Left lung (tissue), 10 donors: ENCODE data around the gene BNC2. TPM values are rescaled to one million over a fixed set of nuclear protein-coding genes. Genes with fewer than 3 reads are reported as not detected.
A peak's percentile ranks its signal among the peaks of the same experiment; 100 is the strongest.

Source experiments
- ATAC-seq: fragments of 200-7000 bp; cut with Tn5 transposase; one replicate; pipeline ENCODE4 v1.9.1; 2020; ENCODE audit warnings: moderate library complexity
- DNase-seq, 4 donors: peaks; one replicate each; pipeline ENCODE4 v3.0.0-alpha.2; 2013 to 2020
- H3K27ac ChIP-seq, 2 donors: fragments of 200-600 bp; sonication (generic) in 1 of 2; one replicate each; pipeline versions ENCODE4 v1.5.0 to v1.8.0; 2020 to 2021
- H3K27me3 ChIP-seq, 2 donors: fragments of 200-600 bp; sonication (generic) in 1 of 2; one replicate each; pipeline versions ENCODE4 v1.5.0 to v1.8.0; 2020 to 2021
- H3K36me3 ChIP-seq, 2 donors: fragments of 200-600 bp; sonication (generic) in 1 of 2; one replicate each; pipeline versions ENCODE4 v1.5.0 to v1.8.0; 2020 to 2021
- H3K4me1 ChIP-seq, 2 donors: fragments of 200-600 bp; one replicate each; pipeline ENCODE4 v1.8.0; 2021
- H3K4me3 ChIP-seq, 2 donors: fragments of 200-600 bp; sonication (generic) in 1 of 2; one replicate each; pipeline versions ENCODE4 v1.5.0 to v1.8.0; 2020 to 2021; ENCODE audit warnings: mild to moderate bottlenecking in 1 of 2
- H3K9me3 ChIP-seq, 2 donors: fragments of 200-600 bp; sonication (generic) in 1 of 2; one replicate each; pipeline versions ENCODE4 v1.5.0 to v1.8.0; 2020 to 2021
- CTCF ChIP-seq, 2 donors: fragments of 200-600 bp; sonication (generic) in 1 of 2; IDR thresholded peaks; one replicate each; pipeline versions ENCODE4 v1.5.0 to v1.8.0; 2021; ENCODE audit warnings: antibody characterized with exemption in 2 of 2
- intact Hi-C, 2 donors: fragments of 100-400 bp; cut with DNase I; formaldehyde crosslinking; loops; one replicate each; pipeline versions ENCODE4 v1.11.2 to v1.14.2; 2022
- polyA plus RNA-seq, 6 donors: library from polyadenylated mRNA; unstranded; fragments of 120-200 nt; gene quantifications; one replicate each; pipeline ENCODE4 v1.2.1, GENCODE V29; 2013; ENCODE audit not compliant: insufficient read length in 6 of 6
- total RNA-seq, 2 donors: library from RNA; stranded (reverse); fragmentation: NEBNext Ultra II Directional; extraction: Animal tissue kit (Norgen Biotek cat#: 25700); gene quantifications; one replicate each; pipeline ENCODE4 v1.2.1, GENCODE V29; 2021
- donor health status: DM: no; HTN: yes; CAD: no.
- donor health status: DM: no; HTN: no; CAD: no.

The BNC2 gene
- total and polyA plus RNA-seq, 8 donors, result 9.6 to 19.3 (median 12.9) TPM

GRCh38 chr9:16718296-16718695, 152.2 kb downstream of the BNC2 start:
- ATAC-seq (no peak), DNase-seq (no peak)
- H3K4me3 ChIP-seq, result no peak overlapping the region
- H3K9me3 ChIP-seq, result no peaks in the 10 kb centered on the region
- no peaks in the 10 kb centered on the region for H3K36me3 ChIP-seq
- peak overlapping the region in 1 of 2 donors; percentile 11 for H3K27ac ChIP-seq
- H3K27me3 ChIP-seq, result no peaks in the 10 kb centered on the region
- TF ChIP-seq CTCF (IDR thresholded peaks at IDR 0.05), result no peak
- H3K4me1 ChIP-seq, result peaks cover 0 to 6% of the 10 kb centered on the region in 2 donors
- intact Hi-C loops, result no loop called here

DNA sequence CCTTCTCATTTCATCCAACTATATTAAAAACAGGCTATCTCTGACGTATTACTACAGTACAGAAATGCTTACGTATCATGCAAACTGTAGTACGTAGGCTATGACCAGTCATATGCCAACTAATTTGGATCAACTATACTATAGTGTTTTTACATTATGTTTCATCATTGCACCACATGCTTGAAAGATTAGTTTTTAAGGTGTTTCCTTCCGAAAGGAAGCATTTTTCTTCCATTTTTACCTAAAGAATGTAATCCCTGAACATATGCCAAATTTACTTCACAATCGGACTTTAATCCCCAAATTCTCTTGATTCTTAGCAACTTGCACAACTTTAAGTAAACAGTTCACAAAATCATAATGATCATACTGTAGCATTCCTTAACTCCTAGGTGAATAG, 153.9 kb downstream of the BNC2 start:
- DNase-seq (no peak), ATAC-seq (no peak)
- Histone ChIP-seq H3K36me3 (no peaks in the 10 kb centered on the region), H3K4me3 (no peak overlapping the region), H3K9me3 (no peaks in the 10 kb centered on the region), H3K4me1 (no peaks in the 10 kb centered on the region), H3K27me3 (no peaks in the 10 kb centered on the region), H3K27ac (no peak overlapping the region)
- TF ChIP-seq CTCF (IDR thresholded peaks at IDR 0.05), result no peak
- intact Hi-C loops, result no loop called here

GRCh38 chr9:16715404-16715803, 155.1 kb downstream of the BNC2 start:
- TF ChIP-seq CTCF (IDR thresholded peaks at IDR 0.05), result no peak
- Histone ChIP-seq H3K36me3 (no peaks in the 10 kb centered on the region), H3K27ac (no peak overlapping the region), H3K9me3 (no peaks in the 10 kb centered on the region), H3K4me1 (no peaks in the 10 kb centered on the region), H3K4me3 (no peak overlapping the region), H3K27me3 (no peaks in the 10 kb centered on the region)
- intact Hi-C loops, result no loop called here
- DNase-seq (no peak), ATAC-seq (no peak)

DNA sequence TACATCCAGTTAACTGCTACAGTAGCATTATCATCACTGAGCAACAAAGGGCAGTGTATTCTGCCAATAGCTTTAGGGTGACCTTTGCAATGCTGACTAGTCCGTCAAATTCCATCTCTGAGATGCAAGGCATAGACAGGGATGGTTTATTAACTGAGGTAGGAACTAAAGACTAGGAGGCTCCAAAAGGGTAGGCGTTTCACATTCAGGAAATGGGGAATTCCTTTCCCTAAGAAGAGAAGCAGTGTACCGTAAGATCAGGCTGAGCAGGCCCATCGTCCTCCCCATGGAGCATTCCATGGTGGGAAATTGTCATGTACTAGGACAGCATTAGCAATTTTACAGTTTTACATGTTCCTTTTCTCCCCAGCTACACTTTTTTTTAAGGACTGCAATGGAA, 157.7 kb downstream of the BNC2 start:
- Histone ChIP-seq H3K4me3 (no peak overlapping the region), H3K27me3 (no peaks in the 10 kb centered on the region), H3K4me1 (no peaks in the 10 kb centered on the region), H3K27ac (no peak overlapping the region), H3K9me3 (no peaks in the 10 kb centered on the region), H3K36me3 (no peaks in the 10 kb centered on the region)
- intact Hi-C loops, result no loop called here
- no peak for TF ChIP-seq CTCF (IDR thresholded peaks at IDR 0.05)
- no peak for DNase-seq
- ATAC-seq, result no peak

DNA sequence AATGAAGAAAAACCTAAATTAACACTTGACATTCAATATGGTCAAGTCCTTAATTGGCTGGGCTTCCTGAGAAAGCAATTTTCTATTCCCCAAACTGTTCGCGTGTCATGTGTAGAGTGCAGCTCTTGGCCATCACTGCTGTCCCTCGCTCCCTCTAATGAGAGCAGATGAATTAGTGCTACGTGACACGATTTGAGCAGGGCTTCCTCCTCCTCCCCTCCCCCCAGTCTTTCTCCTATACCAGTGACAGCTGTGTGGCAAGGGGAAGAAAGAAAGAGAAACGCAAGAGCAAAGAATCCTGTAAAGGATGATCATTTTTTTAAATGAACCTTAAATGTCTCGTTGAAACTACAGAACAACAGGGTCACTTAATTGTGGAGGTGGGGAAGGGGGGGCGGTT, 159.6 kb downstream of the BNC2 start:
- Histone ChIP-seq H3K9me3 (no peaks in the 10 kb centered on the region), H3K36me3 (no peaks in the 10 kb centered on the region), H3K4me3 (no peak overlapping the region), H3K27me3 (no peaks in the 10 kb centered on the region), H3K4me1 (no peaks in the 10 kb centered on the region), H3K27ac (no peak overlapping the region)
- ATAC-seq (no peak), DNase-seq (no peak)
- no peak for TF ChIP-seq CTCF (IDR thresholded peaks at IDR 0.05)
- intact Hi-C loops, result no loop called here
